H1 (cell line): Measurements from ENCODE around the gene RREB1. TPM values are rescaled to one million over a fixed set of nuclear protein-coding genes. Genes with fewer than 3 reads are reported as not detected.

Experiments used
- CBX5 ChIP-seq: fragments of 300-800, 300-1000 bp; sonication (generic); IDR thresholded peaks from 2 replicates; pipeline ENCODE4 v1.7.1; 2016; ENCODE audit warnings: antibody characterized with exemption, low read length, low read depth
- TAF7 ChIP-seq: optimal IDR thresholded peaks from 2 replicates; pipeline ENCODE3; 2011; ENCODE audit warnings: low read depth, mild to moderate bottlenecking, inconsistent platforms, low read length, moderate library complexity, borderline replicate concordance
- polyA plus RNA-seq, 7 experiments: library from polyadenylated mRNA; depleted of rRNA in 3 of 7; stranded (reverse) in 5 of 7; unstranded in 2 of 7; fragments of >200 nt in 5 of 7; fragments of 200-250 nt in 2 of 7; gene quantifications; 1 replicate in 5 of 7; 2 replicates in 1 of 7; 4 replicates in 1 of 7; pipeline versions ENCODE4 v1.2.1 to v1.2.3, GENCODE V29; 2011 to 2013; ENCODE audit warnings: missing spikeins in 2 of 7, mixed read lengths in 2 of 7
- total RNA-seq: library from RNA; stranded (reverse); fragmentation: NEBNext Ultra II Directional; extraction: Animal tissue kit (Norgen Biotek cat#: 25700); gene quantifications from 2 replicates; pipeline ENCODE4 v1.2.1, GENCODE V29; 2021
- TF ChIP-seq, protein P1 (sequence below): IDR thresholded peaks from 2 replicates; pipeline ENCODE4 v1.6.1; 2012; ENCODE audit warnings: inconsistent platforms

The RREB1 gene
- total and polyA plus RNA-seq, 2 of the 8 experiments (the other 6 are each of a cell fraction or from before 2014, with no cell fraction given): 3.9 to 34.7 TPM

DNA sequence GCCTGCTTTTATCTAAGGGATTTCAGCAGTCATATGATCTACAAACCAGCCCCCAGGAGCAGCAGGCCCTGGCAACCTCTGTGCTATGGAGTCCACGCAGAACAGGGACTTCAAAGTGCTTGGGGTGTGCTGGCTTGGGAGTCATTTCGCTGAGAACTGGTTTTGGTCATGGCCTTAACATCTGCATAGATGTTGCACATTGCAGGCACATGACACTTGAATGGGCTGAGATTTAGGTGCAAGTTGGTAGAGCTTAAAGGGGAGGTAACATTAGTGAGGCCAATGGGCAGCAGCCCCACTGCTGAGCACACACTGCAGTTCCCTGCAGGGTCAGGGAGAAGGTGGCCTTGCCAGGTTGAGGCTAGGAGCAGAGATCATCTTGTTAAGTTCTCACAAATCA, 43.6 kb downstream of the RREB1 start (continued):
- TF ChIP-seq CBX5 (no peak), TAF7 (no peak)
- TF ChIP-seq, protein P1, sequence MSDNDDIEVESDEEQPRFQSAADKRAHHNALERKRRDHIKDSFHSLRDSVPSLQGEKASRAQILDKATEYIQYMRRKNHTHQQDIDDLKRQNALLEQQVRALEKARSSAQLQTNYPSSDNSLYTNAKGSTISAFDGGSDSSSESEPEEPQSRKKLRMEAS: no peak
